A549 (cell line): ENCODE measurements around the gene ESPN. TPM values are rescaled to one million over a fixed set of nuclear protein-coding genes. Genes with fewer than 3 reads are reported as not detected.
"Not testable (repeated sequence)": the region's sequence is repeated elsewhere in the genome, so short reads cannot be mapped to it uniquely, and the experiment has no call there.

Source experiments
- ATAC-seq, 2 experiments: fragments of 200-7000 bp in 1 of 2; fragments of >200 bp in 1 of 2; cut with Nextera tagmentation in 1 of 2; cut with Tn5 transposase in 1 of 2; 3 replicates each; pipeline versions ENCODE4 v1.8.0 to v1.9.1; 2018 to 2020; ENCODE audit warnings: mild to moderate bottlenecking in 1 of 2, moderate library complexity in 1 of 2
- CTCF ChIA-PET: fragments of 300-600 bp; sonication (Branson Sonifier 250); formaldehyde crosslinking; extraction: SDS; loops from one replicate; lab custom pipeline; 2021; ENCODE audit warnings: antibody characterized with exemption, inconsistent platforms; lab: Yijun Ruan, JAX
- POLR2A ChIA-PET: fragments of 350-600 bp; formaldehyde crosslinking; extraction: SDS; loops from one replicate; lab custom pipeline; 2021; ENCODE audit warnings: antibody characterized with exemption, inconsistent platforms; lab: Yijun Ruan, JAX
- DNase-seq, 2 experiments: peaks; one replicate each; pipeline versions ENCODE4 v3.0.0 to v3.0.0-alpha.2; 2011 to 2016; ENCODE audit warnings: low read depth in 1 of 2, low spot score in 1 of 2
- FAIRE-seq: peaks from 2 replicates; lab custom pipeline; 2011; peaks lifted over from hg19 to GRCh38; lab: Jason Lieb, UNC
- H3K27ac ChIP-seq, 2 experiments: fragments of >200 bp; sonication (Bioruptor Twin); formaldehyde crosslinking; 3 replicates each; pipeline ENCODE4 v1.5.1; 2016 to 2017
- H3K4me1 ChIP-seq: fragments of >200 bp; sonication (Bioruptor Twin); formaldehyde crosslinking; 3 replicates; pipeline ENCODE4 v1.6.1; 2016
- H3K4me2 ChIP-seq: fragments of >200 bp; sonication (Bioruptor Twin); formaldehyde crosslinking; 3 replicates; pipeline ENCODE4 v1.6.1; 2016
- H3K4me3 ChIP-seq: fragments of >200 bp; sonication (Bioruptor Twin); formaldehyde crosslinking; 3 replicates; pipeline ENCODE4 v1.5.1; 2016
- H3K9me3 ChIP-seq: fragments of >200 bp; sonication (Bioruptor Twin); formaldehyde crosslinking; 3 replicates; pipeline ENCODE4 v1.6.1; 2016
- BHLHE40 ChIP-seq: IDR thresholded peaks from 2 replicates; pipeline ENCODE4 v1.6.1; 2012; ENCODE audit warnings: low read depth, low read length, inconsistent platforms
- CTCF ChIP-seq: fragments of >200 bp; sonication (Bioruptor Twin); formaldehyde crosslinking; IDR thresholded peaks from 3 replicates; pipeline ENCODE4 v1.5.1; 2016
- EHMT2 ChIP-seq: fragments of 200-600 bp; sonication (generic); IDR thresholded peaks from 2 replicates; pipeline ENCODE4 v1.6.1; 2016; ENCODE audit warnings: antibody characterized with exemption, low read depth, mild to moderate bottlenecking, moderate library complexity
- ELK1 ChIP-seq: fragments of 150-350 bp; IDR thresholded peaks from 2 replicates; pipeline ENCODE4 v1.6.1; 2014; ENCODE audit warnings: low read depth, mild to moderate bottlenecking, low read length
- ESRRA ChIP-seq: fragments of 150-350 bp; IDR thresholded peaks from 2 replicates; pipeline ENCODE4 v1.6.1; 2014; ENCODE audit warnings: mild to moderate bottlenecking, low read length, borderline replicate concordance
- HMGXB4 ChIP-seq: fragments of 250-450 bp; sonication (Bioruptor Pico); IDR thresholded peaks from 2 replicates; pipeline ENCODE4 v1.5.0; 2021; ENCODE audit warnings: mild to moderate bottlenecking, moderate library complexity, borderline replicate concordance
- HOXB5 ChIP-seq: fragments of 250-450 bp; sonication (Bioruptor Pico); IDR thresholded peaks from 2 replicates; pipeline ENCODE4 v1.5.0; 2020; ENCODE audit warnings: mild to moderate bottlenecking, moderate library complexity
- NPAS2 ChIP-seq: fragments of 250-450 bp; sonication (Bioruptor Pico); IDR thresholded peaks from 2 replicates; pipeline ENCODE4 v1.8.0; 2022; ENCODE audit warnings: mild to moderate bottlenecking, moderate library complexity, borderline replicate concordance
- NR3C1 ChIP-seq: fragments of >200 bp; sonication (Bioruptor Twin); formaldehyde crosslinking; IDR thresholded peaks from 3 replicates; pipeline ENCODE4 v1.6.1; 2017
- POLR2AphosphoS2 ChIP-seq: conservative IDR thresholded peaks from 2 replicates; pipeline ENCODE4 v1.6.1; 2012; ENCODE audit warnings: low read length, improper control_type of control experiment, inconsistent platforms
- RAD21 ChIP-seq, 2 experiments: fragments of >200 bp in 1 of 2; sonication (Bioruptor Twin) in 1 of 2; formaldehyde crosslinking in 1 of 2; IDR thresholded peaks in 1 of 2; conservative IDR thresholded peaks in 1 of 2; 2 replicates in 1 of 2; 3 replicates in 1 of 2; pipeline ENCODE4 v1.6.1; 2012 to 2018; ENCODE audit warnings: inconsistent platforms in 1 of 2
- RCOR1 ChIP-seq: fragments of 150-350 bp; IDR thresholded peaks from 2 replicates; pipeline ENCODE4 v1.6.1; 2014; ENCODE audit warnings: antibody characterized with exemption, low read length, low read depth
- REST ChIP-seq: fragments of 200-600 bp; sonication (generic); IDR thresholded peaks from 2 replicates; pipeline ENCODE4 v1.6.1; 2016; ENCODE audit warnings: antibody characterized with exemption, mild to moderate bottlenecking, moderate library complexity
- TP53 ChIP-seq: fragments of 250-450 bp; sonication (Bioruptor Pico); IDR thresholded peaks from 2 replicates; pipeline ENCODE4 v1.5.0; 2021; ENCODE audit warnings: mild to moderate bottlenecking, moderate library complexity
- WGBS: methylation state at CpG from one replicate; pipeline ENCODE4 v1.1.6; 2017; ENCODE audit errors: missing lambda C conversion rate; 5-methylcytosine and 5-hydroxymethylcytosine counted together
- polyA plus RNA-seq, 4 experiments: library from polyadenylated mRNA; depleted of rRNA in 3 of 4; stranded (reverse); fragments of >200 nt; fragmentation: RNase III in 1 of 4; extraction: RNeasy Plus Mini Kit Qiagen cat#74134 plus additional on column Dnase treatment in 1 of 4; gene quantifications; 2 replicates in 3 of 4; 3 replicates in 1 of 4; pipeline ENCODE4 v1.2.3, GENCODE V29; 2011 to 2017

The ESPN gene
- polyA plus RNA-seq, 2 of the 4 experiments (the other 2 are of a cell fraction): 0.22 to 0.28 TPM

- TF ChIP-seq CTCF (no peak), RCOR1 (no peak)
Observed at GRCh38 chr1:6426972-6427350, 2.4 kb downstream of the ESPN start (continued).

- DNase-seq (no peak), FAIRE-seq (no peak), ATAC-seq (0 out of 6 replicates have a peak, but pooled peaks of 1 of the 2 experiments have one; percentile 11)
- Histone ChIP-seq H3K4me1 (peaks cover 16% of the 10 kb centered on the region), H3K9me3 (no peaks in the 10 kb centered on the region), H3K4me3 (no peak overlapping the region), H3K27ac (no peak overlapping the region), H3K4me2 (no peak overlapping the region)
- POLR2A ChIA-PET: no interaction called here
- 63% methylated on average over 9 of the region's 26 CpGs for WGBS
- CTCF ChIA-PET: interaction anchor here (1.3 to 1.6 kb wide), 2 partner anchors 10 to 23 kb away, joined by 7 to 9 read pairs; no protein-coding TSS in a partner anchor
- TF ChIP-seq ESRRA (no peak), ELK1 (no peak), BHLHE40 (no peak), EHMT2 (no peak), RAD21 (conservative IDR thresholded peaks at IDR 0.05 in 1 of 2, IDR thresholded peaks at IDR 0.05 in 1 of 2) (no peak), CTCF (no peak), HMGXB4 (no peak), NR3C1 (no peak), RCOR1 (no peak), HOXB5 (no peak), NPAS2 (CRISPR knock-in tag) (no peak), TP53 (CRISPR knock-in tag) (no peak), POLR2AphosphoS2 (no peak), REST (no peak)
Observed at GRCh38 chr1:6427441-6428390, 3.1 kb downstream of the ESPN start.

GRCh38 chr1:6428453-6428852 is 3.9 kb downstream of the ESPN start:
- CTCF ChIA-PET: interaction anchor here (1.3 kb wide), 1 partner anchor 9 kb away, joined by 9 read pairs; no protein-coding TSS in a partner anchor
- H3K9me3 ChIP-seq, H3K4me1 ChIP-seq, H3K27ac ChIP-seq, FAIRE-seq, H3K4me2 ChIP-seq, ATAC-seq, H3K4me3 ChIP-seq, POLR2A ChIA-PET, DNase-seq: not testable (repeated sequence)
- no CpG with 5 or more reads among the region's 6 CpGs for WGBS

- CTCF ChIA-PET: interaction anchor here (1.2 to 5.8 kb wide), 4 partner anchors 10 to 184 kb away, joined by 3 to 30 read pairs (median 8); partner anchors contain the start of gene HES2
- not testable (repeated sequence) for ATAC-seq, H3K4me3 ChIP-seq, H3K4me1 ChIP-seq, DNase-seq, H3K27ac ChIP-seq, H3K9me3 ChIP-seq, FAIRE-seq, H3K4me2 ChIP-seq
- 52% methylated on average over 8 of the region's 19 CpGs for WGBS
- POLR2A ChIA-PET: interaction anchor here (0.7 kb wide), 1 partner anchor 129 kb away, joined by 4 read pairs; no protein-coding TSS in a partner anchor
Observed at GRCh38 chr1:6429660-6430411, 5.3 kb downstream of the ESPN start.
